IMR-90 (cell line): ENCODE results near the gene RGMB. TPM values are rescaled to one million over a fixed set of nuclear protein-coding genes. Genes with fewer than 3 reads are reported as not detected.

ENCODE experiments used
- ATAC-seq: fragments of 200-7000 bp; cut with Tn5 transposase; 2 replicates; pipeline ENCODE4 v1.9.1; 2020; ENCODE audit warnings: low read depth, mild to moderate bottlenecking, moderate library complexity
- BruUV-seq: library from RNA; stranded (reverse); fragments of 400-500 nt; replicated peaks from 2 replicates; lab custom pipeline; 2021; lab: Mats Ljungman, UMichigan
- CTCF ChIA-PET: fragments of 300-600 bp; formaldehyde crosslinking; extraction: SDS; loops from one replicate; lab custom pipeline; 2021; ENCODE audit warnings: antibody characterized with exemption; lab: Yijun Ruan, JAX
- POLR2A ChIA-PET: fragments of 300-600 bp; sonication (Branson Sonifier 250); formaldehyde crosslinking; loops from one replicate; lab custom pipeline; 2022; ENCODE audit warnings: antibody characterized with exemption; ENCODE audit not compliant: unreplicated experiment; lab: Charles Lee
- DNase-seq: peaks from one replicate; pipeline ENCODE4 v3.0.0; 2013
- H2AFZ ChIP-seq: replicated peaks from 2 replicates; pipeline ENCODE3; 2013; ENCODE audit warnings: low read length, mild to moderate bottlenecking; ENCODE audit not compliant: poor library complexity
- H2AK5ac ChIP-seq: 2 replicates; pipeline ENCODE4 v1.6.1; 2013; ENCODE audit warnings: low read depth, low read length, inconsistent platforms
- H2AK9ac ChIP-seq: replicated peaks from 2 replicates; pipeline ENCODE3; 2013; ENCODE audit warnings: mild to moderate bottlenecking, low read depth, low read length, moderate library complexity; ENCODE audit not compliant: poor library complexity
- H2BK120ac ChIP-seq: 2 replicates; pipeline ENCODE4 v1.6.1; 2013; ENCODE audit warnings: low read depth, low read length, inconsistent platforms
- H2BK15ac ChIP-seq: 3 replicates; pipeline ENCODE4 v1.6.1; 2013; ENCODE audit warnings: low read depth, low read length, inconsistent platforms
- H2BK20ac ChIP-seq: 2 replicates; pipeline ENCODE4 v1.6.1; 2013; ENCODE audit warnings: low read depth, mild to moderate bottlenecking, inconsistent platforms, low read length, moderate library complexity
- H2BK5ac ChIP-seq: 2 replicates; pipeline ENCODE4 v1.6.1; 2013; ENCODE audit warnings: mild to moderate bottlenecking, low read depth, low read length, inconsistent platforms; ENCODE audit not compliant: poor library complexity, severe bottlenecking
- H3K14ac ChIP-seq: replicated peaks from 2 replicates; pipeline ENCODE4 v1.6.1; 2013; ENCODE audit warnings: low read depth, low read length, inconsistent platforms
- H3K18ac ChIP-seq: 2 replicates; pipeline ENCODE4 v1.6.1; 2013; ENCODE audit warnings: low read depth, low read length, control low read depth
- H3K23ac ChIP-seq: 2 replicates; pipeline ENCODE4 v1.6.1; 2013; ENCODE audit warnings: low read depth, low read length, inconsistent platforms
- H3K27ac ChIP-seq: 2 replicates; pipeline ENCODE4 v1.5.1; 2013; ENCODE audit warnings: mild to moderate bottlenecking, control low read depth, low read length; ENCODE audit not compliant: insufficient read depth
- H3K27me3 ChIP-seq: 2 replicates; pipeline ENCODE4 v1.6.1; 2013; ENCODE audit warnings: low read length; ENCODE audit not compliant: control insufficient read depth, insufficient read depth
- H3K36me3 ChIP-seq: 2 replicates; pipeline ENCODE4 v1.6.1; 2013; ENCODE audit warnings: low read length, mixed read lengths; ENCODE audit not compliant: control insufficient read depth, insufficient read depth
- H3K4ac ChIP-seq: 2 replicates; pipeline ENCODE4 v1.6.1; 2013; ENCODE audit warnings: low read depth, low read length, inconsistent platforms
- H3K4me1 ChIP-seq: 2 replicates; pipeline ENCODE4 v1.6.1; 2013; ENCODE audit warnings: low read length, mixed read lengths; ENCODE audit not compliant: control insufficient read depth, insufficient read depth
- H3K4me2 ChIP-seq: 2 replicates; pipeline ENCODE4 v1.6.1; 2013; ENCODE audit warnings: low read depth, mild to moderate bottlenecking, control low read depth, low read length, moderate library complexity
- H3K4me3 ChIP-seq: 2 replicates; pipeline ENCODE4 v1.5.1; 2013; ENCODE audit warnings: low read depth, mild to moderate bottlenecking, control low read depth, low read length, moderate library complexity; ENCODE audit not compliant: insufficient read depth
- H3K56ac ChIP-seq: 2 replicates; pipeline ENCODE4 v1.6.1; 2013; ENCODE audit warnings: low read length, inconsistent platforms; ENCODE audit not compliant: insufficient read depth; ENCODE audit errors: extremely low read depth
- H3K79me1 ChIP-seq, 2 experiments: 2 replicates each; pipeline ENCODE4 v1.6.1; 2013; ENCODE audit warnings: low read length in 2 of 2, inconsistent platforms in 1 of 2, low read depth in 1 of 2
- H3K9ac ChIP-seq: 2 replicates; pipeline ENCODE4 v1.6.1; 2013; ENCODE audit warnings: low read depth, low read length, control low read depth
- H3K9me1 ChIP-seq: 2 replicates; pipeline ENCODE4 v1.6.1; 2013; ENCODE audit warnings: low read length, inconsistent platforms; ENCODE audit not compliant: insufficient read depth
- H3K9me3 ChIP-seq: 2 replicates; pipeline ENCODE4 v1.6.1; 2013; ENCODE audit warnings: low read length; ENCODE audit not compliant: control insufficient read depth, insufficient read depth
- H4K20me1 ChIP-seq: 2 replicates; pipeline ENCODE4 v1.6.1; 2013; ENCODE audit warnings: low read length, inconsistent platforms; ENCODE audit not compliant: insufficient read depth
- H4K5ac ChIP-seq: 2 replicates; pipeline ENCODE4 v1.6.1; 2013; ENCODE audit warnings: mild to moderate bottlenecking, low read depth, low read length, control low read depth
- H4K8ac ChIP-seq, 2 experiments: 2 replicates each; pipeline ENCODE4 v1.6.1; 2013; ENCODE audit warnings: low read depth in 2 of 2, low read length in 2 of 2, control low read depth in 1 of 2, inconsistent platforms in 1 of 2
- H4K91ac ChIP-seq: 2 replicates; pipeline ENCODE4 v1.6.1; 2013; ENCODE audit warnings: low read depth, low read length, inconsistent platforms; ENCODE audit not compliant: insufficient read depth
- BHLHE40 ChIP-seq: fragments of 150-350 bp; IDR thresholded peaks from 2 replicates; pipeline ENCODE4 v1.6.1; 2016; ENCODE audit warnings: mild to moderate bottlenecking, low read depth, low read length
- CEBPB ChIP-seq: IDR thresholded peaks from 2 replicates; pipeline ENCODE4 v1.6.1; 2012; ENCODE audit warnings: low read depth, low read length, improper control_type of control experiment
- CHD1 ChIP-seq: IDR thresholded peaks from 2 replicates; pipeline ENCODE4 v1.6.1; 2012; ENCODE audit warnings: low read depth, low read length, improper control_type of control experiment
- ELK1 ChIP-seq: fragments of 150-350 bp; IDR thresholded peaks from 2 replicates; pipeline ENCODE4 v1.6.1; 2016; ENCODE audit warnings: low read depth, mild to moderate bottlenecking, low read length, moderate library complexity, borderline replicate concordance
- MAFK ChIP-seq: IDR thresholded peaks from 2 replicates; pipeline ENCODE4 v1.6.1; 2012; ENCODE audit warnings: low read depth, low read length, improper control_type of control experiment
- MAZ ChIP-seq: IDR thresholded peaks from 2 replicates; pipeline ENCODE4 v1.6.1; 2012; ENCODE audit warnings: low read depth, mild to moderate bottlenecking, low read length, improper control_type of control experiment, moderate library complexity, borderline replicate concordance
- MXI1 ChIP-seq: IDR thresholded peaks from 2 replicates; pipeline ENCODE4 v1.6.1; 2012; ENCODE audit warnings: low read depth, mild to moderate bottlenecking, low read length, moderate library complexity, borderline replicate concordance
- NFE2L2 ChIP-seq: fragments of 150-350 bp; IDR thresholded peaks from 2 replicates; pipeline ENCODE4 v1.6.1; 2016; ENCODE audit warnings: low read depth, mild to moderate bottlenecking, low read length
- POLR2A ChIP-seq: IDR thresholded peaks from 2 replicates; pipeline ENCODE4 v1.6.1; 2012; ENCODE audit warnings: mild to moderate bottlenecking, low read depth, low read length
- RCOR1 ChIP-seq: IDR thresholded peaks from 2 replicates; pipeline ENCODE4 v1.6.1; 2012; ENCODE audit warnings: mild to moderate bottlenecking, low read length, improper control_type of control experiment; ENCODE audit not compliant: insufficient replicate concordance
- RFX5 ChIP-seq: IDR thresholded peaks from 2 replicates; pipeline ENCODE4 v1.8.0; 2012; ENCODE audit warnings: low read depth, mild to moderate bottlenecking, low read length, moderate library complexity
- SMC3 ChIP-seq: fragments of 150-350 bp; IDR thresholded peaks from 2 replicates; pipeline ENCODE4 v1.6.1; 2016; ENCODE audit warnings: low read depth, mild to moderate bottlenecking, antibody characterized with exemption, low read length, moderate library complexity
- WGBS, 2 experiments: methylation state at CpG; one replicate each; pipeline versions ENCODE4 v1.1.5 to v1.1.7; 2013; ENCODE audit warnings: missing lambda C conversion rate in 2 of 2; ENCODE audit not compliant: insufficient read length in 1 of 2; ENCODE audit errors: extremely low coverage in 2 of 2; 5-methylcytosine and 5-hydroxymethylcytosine counted together
- dilution Hi-C: fragments of 300-500 bp; cut with HindIII; formaldehyde crosslinking; loops from one replicate; pipeline ENCODE4 v1.14.3; 2018; ENCODE audit warnings: low sequenced_read_pairs; ENCODE audit not compliant: unreplicated experiment
- in situ Hi-C: fragments of 300-500 bp; cut with MboI; formaldehyde crosslinking; loops from 3 replicates; pipeline ENCODE4 v1.14.3; 2019; ENCODE audit warnings: low sequenced_read_pairs, inconsistent platforms, mixed read lengths
- intact Hi-C: fragments of 100-400 bp; cut with micrococcal nuclease; formaldehyde crosslinking; loops from 2 replicates; pipeline ENCODE4 v1.10.0; 2022
- polyA plus RNA-seq, 3 experiments: library from polyadenylated mRNA; depleted of rRNA; stranded (reverse); fragments of >200 nt; gene quantifications; 2 replicates each; pipeline ENCODE4 v1.2.3, GENCODE V29; 2012; ENCODE audit warnings: low replicate concordance in 1 of 3
- total RNA-seq: library from RNA; depleted of rRNA; stranded (reverse); fragments of >200 nt; gene quantifications from 2 replicates; pipeline ENCODE4 v1.2.3, GENCODE V29; 2012
- TF ChIP-seq, protein P1 (sequence below): conservative IDR thresholded peaks from 2 replicates; pipeline ENCODE4 v1.5.1; 2012; ENCODE audit warnings: mild to moderate bottlenecking, low read depth, low read length, improper control_type of control experiment
- TF ChIP-seq, protein P2 (sequence below): fragments of 150-350 bp; IDR thresholded peaks from 2 replicates; pipeline ENCODE4 v1.6.1; 2017; ENCODE audit warnings: mild to moderate bottlenecking, antibody characterized with exemption, low read length, low read depth

The RGMB gene
- total and polyA plus RNA-seq, 2 of the 4 experiments (the other 2 are of a cell fraction) = 74.4 to 129 TPM

- Histone ChIP-seq H4K20me1 (peaks cover 61% of the 10 kb centered on the region), H4K91ac (no peak overlapping the region), H3K4me1 (no peaks in the 10 kb centered on the region; the same call in 1 of the 2 replicates), H3K4ac (no peak overlapping the region), H3K23ac (no peak overlapping the region), H3K9me3 (no peaks in the 10 kb centered on the region), H2BK20ac (no peak overlapping the region), H2BK15ac (no peak overlapping the region), H3K27ac (no peak overlapping the region), H3K9ac (peak overlapping the region; percentile 29), H2AK9ac (no peak overlapping the region), H4K5ac (no peak overlapping the region), H3K14ac (no peak overlapping the region), H2AFZ (no peak overlapping the region), H3K79me1 (peaks cover 20 to 52% of the 10 kb centered on the region in 2 experiments), H2BK120ac (no peak overlapping the region), H3K56ac (no peak overlapping the region), H3K4me3 (no peak overlapping the region), H3K4me2 (no peak overlapping the region), H3K9me1 (peaks cover 20% of the 10 kb centered on the region), H3K36me3 (peaks cover 17% of the 10 kb centered on the region), H3K18ac (no peak overlapping the region), H2AK5ac (no peak overlapping the region), H4K8ac (peak overlapping the region in 1 of 2 experiments; percentile 4; a peak in 1 of 4 replicates), H3K27me3 (no peaks in the 10 kb centered on the region), H2BK5ac (peak overlapping the region; percentile 52)
- 36% methylated on average over 2 of the region's 7 CpGs; no CpG with 5 or more reads in 1 of the 2 experiments for WGBS, 2 experiments
- dilution Hi-C loops (no loop called here), intact Hi-C loops (loop anchor here (5.0 kb wide), 1 partner anchor 236 kb away; no protein-coding TSS in a partner anchor), in situ Hi-C loops (loop anchor here (25.0 kb wide), 1 partner anchor 1259 kb away; no protein-coding TSS in a partner anchor)
- DNase-seq (peak; percentile 77), ATAC-seq (peak; percentile 73)
- POLR2A ChIA-PET = interaction anchor here (0.8 kb wide), 1 partner anchor 27 kb away, joined by 5 read pairs; no protein-coding TSS in a partner anchor
- BruUV-seq = no TSS peak
- CTCF ChIA-PET = interaction anchor here (0.6 to 1.5 kb wide), 10 partner anchors 8 to 584 kb away, joined by 3 to 6 read pairs (median 4); no protein-coding TSS in a partner anchor
- TF ChIP-seq RFX5 = no peak
- TF ChIP-seq ELK1 = no peak
- no peak for TF ChIP-seq MXI1
- TF ChIP-seq, protein P1, sequence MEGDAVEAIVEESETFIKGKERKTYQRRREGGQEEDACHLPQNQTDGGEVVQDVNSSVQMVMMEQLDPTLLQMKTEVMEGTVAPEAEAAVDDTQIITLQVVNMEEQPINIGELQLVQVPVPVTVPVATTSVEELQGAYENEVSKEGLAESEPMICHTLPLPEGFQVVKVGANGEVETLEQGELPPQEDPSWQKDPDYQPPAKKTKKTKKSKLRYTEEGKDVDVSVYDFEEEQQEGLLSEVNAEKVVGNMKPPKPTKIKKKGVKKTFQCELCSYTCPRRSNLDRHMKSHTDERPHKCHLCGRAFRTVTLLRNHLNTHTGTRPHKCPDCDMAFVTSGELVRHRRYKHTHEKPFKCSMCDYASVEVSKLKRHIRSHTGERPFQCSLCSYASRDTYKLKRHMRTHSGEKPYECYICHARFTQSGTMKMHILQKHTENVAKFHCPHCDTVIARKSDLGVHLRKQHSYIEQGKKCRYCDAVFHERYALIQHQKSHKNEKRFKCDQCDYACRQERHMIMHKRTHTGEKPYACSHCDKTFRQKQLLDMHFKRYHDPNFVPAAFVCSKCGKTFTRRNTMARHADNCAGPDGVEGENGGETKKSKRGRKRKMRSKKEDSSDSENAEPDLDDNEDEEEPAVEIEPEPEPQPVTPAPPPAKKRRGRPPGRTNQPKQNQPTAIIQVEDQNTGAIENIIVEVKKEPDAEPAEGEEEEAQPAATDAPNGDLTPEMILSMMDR = peak; percentile 81
- TF ChIP-seq BHLHE40 = no peak
- no peak for TF ChIP-seq NFE2L2
- TF ChIP-seq CHD1 = no peak
- no peak for TF ChIP-seq RCOR1
- no peak for TF ChIP-seq MAZ
- TF ChIP-seq CEBPB = no peak
- TF ChIP-seq MAFK = no peak
- TF ChIP-seq POLR2A = peak; percentile 48
- TF ChIP-seq SMC3 = peak; percentile 50
- TF ChIP-seq, protein P2, sequence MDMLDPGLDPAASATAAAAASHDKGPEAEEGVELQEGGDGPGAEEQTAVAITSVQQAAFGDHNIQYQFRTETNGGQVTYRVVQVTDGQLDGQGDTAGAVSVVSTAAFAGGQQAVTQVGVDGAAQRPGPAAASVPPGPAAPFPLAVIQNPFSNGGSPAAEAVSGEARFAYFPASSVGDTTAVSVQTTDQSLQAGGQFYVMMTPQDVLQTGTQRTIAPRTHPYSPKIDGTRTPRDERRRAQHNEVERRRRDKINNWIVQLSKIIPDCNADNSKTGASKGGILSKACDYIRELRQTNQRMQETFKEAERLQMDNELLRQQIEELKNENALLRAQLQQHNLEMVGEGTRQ = no peak
Measured at GRCh38 chr5:98796197-98796972, 22.9 kb downstream of the RGMB start.
